H1 (cell line): ENCODE data around the gene ZNF30. TPM values are rescaled to one million over a fixed set of nuclear protein-coding genes. Genes with fewer than 3 reads are reported as not detected.
A peak's percentile ranks its signal among the peaks of the same experiment; 100 is the strongest.

Experiments
- RAD21 ChIP-seq, 2 experiments: IDR thresholded peaks in 1 of 2; conservative IDR thresholded peaks in 1 of 2; 2 replicates each; pipeline ENCODE4 v1.6.1; 2011; ENCODE audit warnings: low read depth in 2 of 2, low read length in 2 of 2, improper control_type of control experiment in 1 of 2, inconsistent platforms in 1 of 2, mild to moderate bottlenecking in 1 of 2, moderate library complexity in 1 of 2
- polyA plus RNA-seq, 7 experiments: library from polyadenylated mRNA; depleted of rRNA in 3 of 7; stranded (reverse) in 5 of 7; unstranded in 2 of 7; fragments of >200 nt in 5 of 7; fragments of 200-250 nt in 2 of 7; gene quantifications; 1 replicate in 5 of 7; 2 replicates in 1 of 7; 4 replicates in 1 of 7; pipeline versions ENCODE4 v1.2.1 to v1.2.3, GENCODE V29; 2011 to 2013; ENCODE audit warnings: missing spikeins in 2 of 7, mixed read lengths in 2 of 7
- total RNA-seq: library from RNA; stranded (reverse); fragmentation: NEBNext Ultra II Directional; extraction: Animal tissue kit (Norgen Biotek cat#: 25700); gene quantifications from 2 replicates; pipeline ENCODE4 v1.2.1, GENCODE V29; 2021

Gene ZNF30
- total and polyA plus RNA-seq, 2 of the 8 experiments (the other 6 are each of a cell fraction or from before 2014, with no cell fraction given) = 2.0 to 4.7 TPM

DNA sequence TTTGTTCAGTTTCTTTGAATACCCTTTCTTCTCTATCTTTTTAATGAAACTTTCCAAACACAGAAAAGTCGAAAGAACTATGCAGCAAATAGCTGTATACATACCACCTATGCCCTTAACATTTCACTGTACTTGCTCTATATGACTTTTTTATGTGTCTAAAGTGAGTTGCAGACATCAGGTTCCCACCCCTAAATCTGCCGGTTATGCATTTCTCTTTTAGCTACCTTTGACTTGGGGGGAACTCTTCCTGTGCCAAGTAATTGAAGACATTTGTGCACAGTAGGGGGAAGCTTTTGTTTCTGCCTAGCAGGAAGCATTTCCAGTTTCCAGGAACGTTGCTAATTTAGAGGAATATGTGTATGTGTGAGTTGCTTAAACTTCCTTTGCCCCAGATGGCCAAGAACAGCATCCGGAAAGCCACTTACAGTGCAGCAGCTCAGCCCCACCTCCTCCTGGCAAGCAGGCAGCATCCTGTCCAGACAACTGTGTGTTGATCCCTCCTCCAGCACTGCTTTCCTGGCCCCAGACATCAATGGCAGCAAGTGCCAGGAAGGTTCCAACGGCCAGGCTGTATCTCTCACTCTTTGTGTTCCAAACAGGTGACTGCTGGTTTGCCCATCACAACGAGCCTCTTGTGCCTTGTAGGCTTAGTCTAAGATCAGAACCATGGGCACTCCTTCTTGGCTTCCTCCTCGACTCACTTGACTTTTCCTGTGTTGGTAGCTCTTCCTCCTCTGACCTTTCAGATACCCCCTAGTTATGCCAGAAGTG lies 58.7 kb downstream of the ZNF30 start (continued):
- TF ChIP-seq RAD21 (IDR thresholded peaks at IDR 0.05 in 1 of 2, conservative IDR thresholded peaks at IDR 0.05 in 1 of 2; ENCODE audit: low read depth in 2 of 2, low read length in 2 of 2) = peak; percentile 2 to 10; a peak in 2 of 4 replicates
